ACC112 (cell line): ENCODE data around the gene MCHR1.
"Not testable (repeated sequence)": the region's sequence is repeated elsewhere in the genome, so short reads cannot be mapped to it uniquely, and the experiment has no call there.

ENCODE experiments used
- H2AFZ ChIP-seq: fragments of 200-600 bp; sonication (generic); one replicate; pipeline ENCODE4 v1.6.0; 2017; ENCODE audit warnings: antibody characterized with exemption, low read length; ENCODE audit not compliant: unreplicated experiment
- H3K27ac ChIP-seq: fragments of 200-600 bp; sonication (generic); 2 replicates; pipeline ENCODE4 v1.5.1; 2014; ENCODE audit warnings: low read depth, mild to moderate bottlenecking, antibody characterized with exemption, low read length, moderate library complexity
- H3K27me3 ChIP-seq: fragments of 200-600 bp; sonication (generic); 2 replicates; pipeline ENCODE4 v1.6.1; 2014; ENCODE audit warnings: mild to moderate bottlenecking, antibody characterized with exemption, low read length, moderate library complexity, mixed read lengths; ENCODE audit not compliant: insufficient read depth
- H3K36me3 ChIP-seq: fragments of 200-600 bp; sonication (generic); 2 replicates; pipeline ENCODE4 v1.6.1; 2016; ENCODE audit warnings: mild to moderate bottlenecking, antibody characterized with exemption, low read length, moderate library complexity, mixed read lengths; ENCODE audit not compliant: insufficient read depth
- H3K4me1 ChIP-seq: fragments of 200-600 bp; sonication (generic); one replicate; pipeline ENCODE4 v1.6.1; 2016; ENCODE audit warnings: low read length, mixed read lengths; ENCODE audit not compliant: insufficient read depth, unreplicated experiment, control insufficient read depth
- H3K4me3 ChIP-seq: fragments of 200-600 bp; sonication (generic); 2 replicates; pipeline ENCODE4 v1.5.1; 2014; ENCODE audit warnings: mild to moderate bottlenecking, low read depth, low read length
- H3K79me2 ChIP-seq: fragments of 200-600 bp; sonication (generic); one replicate; pipeline ENCODE4 v1.6.0; 2016; ENCODE audit warnings: low read length; ENCODE audit not compliant: control insufficient read depth, unreplicated experiment, insufficient read depth

The MCHR1 gene

GRCh38 chr22:40674274-40674673 lies 5.0 kb upstream of the MCHR1 start:
- H3K27ac ChIP-seq, result no peak overlapping the region
- no peaks in the 10 kb centered on the region for H3K27me3 ChIP-seq
- H3K79me2 ChIP-seq, result no peaks in the 10 kb centered on the region
- H3K36me3 ChIP-seq, result no peaks in the 10 kb centered on the region
- no peak overlapping the region for H3K4me3 ChIP-seq
- no peaks in the 10 kb centered on the region for H3K4me1 ChIP-seq
- H2AFZ ChIP-seq, result no peak overlapping the region

GRCh38 chr22:40676166-40676565 lies 3.1 kb upstream of the MCHR1 start:
- H2AFZ ChIP-seq, H3K79me2 ChIP-seq, H3K27ac ChIP-seq, H3K36me3 ChIP-seq, H3K4me3 ChIP-seq, H3K4me1 ChIP-seq, H3K27me3 ChIP-seq: not testable (repeated sequence)

- no peaks in the 10 kb centered on the region for H3K4me1 ChIP-seq
- H3K36me3 ChIP-seq, result no peaks in the 10 kb centered on the region
- no peak overlapping the region for H2AFZ ChIP-seq
- H3K27ac ChIP-seq, result no peak overlapping the region
- no peak overlapping the region for H3K4me3 ChIP-seq
- peaks cover 3% of the 10 kb centered on the region; the same call in 1 of the 2 replicates for H3K27me3 ChIP-seq
- no peaks in the 10 kb centered on the region for H3K79me2 ChIP-seq
Observed at GRCh38 chr22:40676644-40677043, 2.6 kb upstream of the MCHR1 start.

GRCh38 chr22:40678493-40679248 lies 613 bp upstream of the MCHR1 start:
- Histone ChIP-seq H3K4me3 (no peak overlapping the region), H3K27ac (no peak overlapping the region), H2AFZ (no peak overlapping the region)

GRCh38 chr22:40679964-40680818 lies 907 bp downstream of the MCHR1 start:
- H3K36me3 ChIP-seq, result no peaks in the 10 kb centered on the region
- H3K4me1 ChIP-seq, result peaks cover 7% of the 10 kb centered on the region
- no peaks in the 10 kb centered on the region for H3K79me2 ChIP-seq
- peaks cover 3% of the 10 kb centered on the region; the same call in 1 of the 2 replicates for H3K27me3 ChIP-seq
- H3K4me3 ChIP-seq, result no peak overlapping the region
- H3K27ac ChIP-seq, result no peak overlapping the region
- no peak overlapping the region for H2AFZ ChIP-seq

More at GRCh38 chr22:40678493-40679248, 613 bp upstream of the MCHR1 start:
- H3K79me2 ChIP-seq, result no peaks in the 10 kb centered on the region
- H3K4me1 ChIP-seq, result peaks cover 7% of the 10 kb centered on the region
- no peaks in the 10 kb centered on the region for H3K36me3 ChIP-seq
- H3K27me3 ChIP-seq, result peaks cover 3% of the 10 kb centered on the region; the same call in 1 of the 2 replicates

DNA sequence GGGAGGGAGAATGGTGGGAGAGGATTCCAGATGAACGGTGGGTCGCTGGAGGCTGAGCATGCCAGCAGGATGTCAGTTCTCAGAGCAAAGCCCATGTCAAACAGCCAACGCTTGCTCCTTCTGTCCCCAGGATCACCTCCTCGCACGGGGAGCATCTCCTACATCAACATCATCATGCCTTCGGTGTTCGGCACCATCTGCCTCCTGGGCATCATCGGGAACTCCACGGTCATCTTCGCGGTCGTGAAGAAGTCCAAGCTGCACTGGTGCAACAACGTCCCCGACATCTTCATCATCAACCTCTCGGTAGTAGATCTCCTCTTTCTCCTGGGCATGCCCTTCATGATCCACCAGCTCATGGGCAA lies 1.5 kb downstream of the MCHR1 start:
- Histone ChIP-seq H3K36me3 (no peaks in the 10 kb centered on the region), H2AFZ (no peak overlapping the region), H3K79me2 (no peaks in the 10 kb centered on the region), H3K27ac (no peak overlapping the region), H3K4me1 (peaks cover 7% of the 10 kb centered on the region), H3K4me3 (no peak overlapping the region), H3K27me3 (peaks cover 3% of the 10 kb centered on the region; the same call in 1 of the 2 replicates)

GRCh38 chr22:40681451-40681850 lies 2.2 kb downstream of the MCHR1 start:
- Histone ChIP-seq H3K27ac (no peak overlapping the region), H3K36me3 (no peaks in the 10 kb centered on the region), H3K4me3 (no peak overlapping the region), H3K79me2 (no peaks in the 10 kb centered on the region), H3K4me1 (peaks cover 7% of the 10 kb centered on the region), H2AFZ (no peak overlapping the region), H3K27me3 (peaks cover 3% of the 10 kb centered on the region; the same call in 1 of the 2 replicates)

GRCh38 chr22:40684728-40685127 lies 5.4 kb downstream of the MCHR1 start:
- no peak overlapping the region for H3K27ac ChIP-seq
- no peaks in the 10 kb centered on the region for H3K36me3 ChIP-seq
- peaks cover 3% of the 10 kb centered on the region; the same call in 1 of the 2 replicates for H3K27me3 ChIP-seq
- H3K79me2 ChIP-seq, result no peaks in the 10 kb centered on the region
- H2AFZ ChIP-seq, result no peak overlapping the region
- H3K4me1 ChIP-seq, result peaks cover 7% of the 10 kb centered on the region
- no peak overlapping the region for H3K4me3 ChIP-seq

- no peak overlapping the region for H3K27ac ChIP-seq
- H3K36me3 ChIP-seq, result no peaks in the 10 kb centered on the region
- no peak overlapping the region for H3K4me3 ChIP-seq
- H3K79me2 ChIP-seq, result no peaks in the 10 kb centered on the region
- peaks cover 7% of the 10 kb centered on the region for H3K4me1 ChIP-seq
- H3K27me3 ChIP-seq, result no peaks in the 10 kb centered on the region
- no peak overlapping the region for H2AFZ ChIP-seq
Observed at GRCh38 chr22:40685406-40685805, 6.1 kb downstream of the MCHR1 start.

DNA sequence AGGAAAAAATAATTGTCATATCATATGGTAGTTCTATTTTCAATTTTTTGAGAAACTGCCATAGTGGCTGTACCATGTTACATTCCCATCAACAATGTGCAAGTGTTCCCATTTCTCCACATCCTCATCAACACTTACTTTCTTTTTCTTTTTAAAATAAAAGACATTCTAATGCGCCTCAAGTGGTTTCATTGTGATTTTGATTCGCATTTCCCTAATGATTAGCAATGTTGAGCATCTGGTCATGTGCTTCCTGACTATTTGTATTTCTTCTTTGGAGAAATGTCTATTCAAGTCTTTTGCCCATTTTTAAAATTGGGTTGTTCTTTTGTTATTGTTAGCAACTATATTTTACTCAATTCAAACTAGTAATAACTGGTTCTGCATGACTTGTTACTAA lies 8.4 kb downstream of the MCHR1 start:
- H3K27ac ChIP-seq, result no peak overlapping the region
- no peaks in the 10 kb centered on the region for H3K79me2 ChIP-seq
- no peaks in the 10 kb centered on the region for H3K4me1 ChIP-seq
- no peak overlapping the region for H2AFZ ChIP-seq
- no peaks in the 10 kb centered on the region for H3K27me3 ChIP-seq
- H3K4me3 ChIP-seq, result no peak overlapping the region
- no peaks in the 10 kb centered on the region for H3K36me3 ChIP-seq
